ENCODE measurements around the gene ROR2.

GRCh38 chr9:91960367-91960766 is 10.3 kb upstream of the ROR2 start:
- TF ChIP-seq NFRKB (IDR thresholded peaks at IDR 0.05) = no peak
- no peak for TF ChIP-seq LEF1 (IDR thresholded peaks at IDR 0.05; ENCODE audit: borderline replicate concordance)
- TF ChIP-seq HDGF (IDR thresholded peaks at IDR 0.05; ENCODE audit: borderline replicate concordance) = no peak
- TF ChIP-seq BHLHE40 (IDR thresholded peaks at IDR 0.05; ENCODE audit: borderline replicate concordance) = no peak
- no peak for TF ChIP-seq SUZ12 (IDR thresholded peaks at IDR 0.05)
- TF ChIP-seq FOXM1 (IDR thresholded peaks at IDR 0.05; ENCODE audit: borderline replicate concordance) = no peak
- no peak for TF ChIP-seq FOXK2 (IDR thresholded peaks at IDR 0.05)
- no peak for TF ChIP-seq FOXA1 (IDR thresholded peaks at IDR 0.05)
- no peak for TF ChIP-seq SP1 (IDR thresholded peaks at IDR 0.05)
- TF ChIP-seq PKNOX1 (IDR thresholded peaks at IDR 0.05) = no peak
- TF ChIP-seq TARDBP (IDR thresholded peaks at IDR 0.05) = no peak
- no peak for TF ChIP-seq ELF4 (IDR thresholded peaks at IDR 0.05)

Measured in HEK293T (cell line).